Astrocyte of the cerebellum (primary cell): Measurements from ENCODE around the gene BANP.
"Not testable (repeated sequence)": the region's sequence is repeated elsewhere in the genome, so short reads cannot be mapped to it uniquely, and the experiment has no call there.

Source experiments
- DNase-seq: peaks from one replicate; pipeline ENCODE4 v3.0.0-alpha.2; 2011; ENCODE audit warnings: low read depth
- H3K4me3 ChIP-seq: 2 replicates; pipeline ENCODE4 v1.5.1; 2011; ENCODE audit warnings: mild to moderate bottlenecking, low read depth, low read length, moderate library complexity
- in situ Hi-C: cut with HindIII; loops from 2 replicates; pipeline ENCODE4 v1.10.0; 2017; ENCODE audit warnings: low sequenced_read_pairs
- TF ChIP-seq, protein P1 (sequence below): IDR thresholded peaks from 2 replicates; pipeline ENCODE4 v1.5.1; 2012; ENCODE audit warnings: low read length, low read depth, moderate library complexity, mild to moderate bottlenecking; ENCODE audit errors: missing control alignments

BANP gene

GRCh38 chr16:88078111-88078775, 127.0 kb downstream of the BANP start:
- TF ChIP-seq, protein P1, sequence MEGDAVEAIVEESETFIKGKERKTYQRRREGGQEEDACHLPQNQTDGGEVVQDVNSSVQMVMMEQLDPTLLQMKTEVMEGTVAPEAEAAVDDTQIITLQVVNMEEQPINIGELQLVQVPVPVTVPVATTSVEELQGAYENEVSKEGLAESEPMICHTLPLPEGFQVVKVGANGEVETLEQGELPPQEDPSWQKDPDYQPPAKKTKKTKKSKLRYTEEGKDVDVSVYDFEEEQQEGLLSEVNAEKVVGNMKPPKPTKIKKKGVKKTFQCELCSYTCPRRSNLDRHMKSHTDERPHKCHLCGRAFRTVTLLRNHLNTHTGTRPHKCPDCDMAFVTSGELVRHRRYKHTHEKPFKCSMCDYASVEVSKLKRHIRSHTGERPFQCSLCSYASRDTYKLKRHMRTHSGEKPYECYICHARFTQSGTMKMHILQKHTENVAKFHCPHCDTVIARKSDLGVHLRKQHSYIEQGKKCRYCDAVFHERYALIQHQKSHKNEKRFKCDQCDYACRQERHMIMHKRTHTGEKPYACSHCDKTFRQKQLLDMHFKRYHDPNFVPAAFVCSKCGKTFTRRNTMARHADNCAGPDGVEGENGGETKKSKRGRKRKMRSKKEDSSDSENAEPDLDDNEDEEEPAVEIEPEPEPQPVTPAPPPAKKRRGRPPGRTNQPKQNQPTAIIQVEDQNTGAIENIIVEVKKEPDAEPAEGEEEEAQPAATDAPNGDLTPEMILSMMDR: no peak
- no peak overlapping the region for H3K4me3 ChIP-seq
- DNase-seq: no peak
- in situ Hi-C loops: no loop called here

- no peak for DNase-seq
- TF ChIP-seq, protein P1: no peak
- in situ Hi-C loops: no loop called here
- H3K4me3 ChIP-seq: no peak overlapping the region
Observed at GRCh38 chr16:88083582-88083981, 132.3 kb downstream of the BANP start.

GRCh38 chr16:88084881-88085280, 133.6 kb downstream of the BANP start:
- no peak overlapping the region for H3K4me3 ChIP-seq
- TF ChIP-seq, protein P1: no peak
- DNase-seq: no peak
- in situ Hi-C loops: no loop called here

DNA sequence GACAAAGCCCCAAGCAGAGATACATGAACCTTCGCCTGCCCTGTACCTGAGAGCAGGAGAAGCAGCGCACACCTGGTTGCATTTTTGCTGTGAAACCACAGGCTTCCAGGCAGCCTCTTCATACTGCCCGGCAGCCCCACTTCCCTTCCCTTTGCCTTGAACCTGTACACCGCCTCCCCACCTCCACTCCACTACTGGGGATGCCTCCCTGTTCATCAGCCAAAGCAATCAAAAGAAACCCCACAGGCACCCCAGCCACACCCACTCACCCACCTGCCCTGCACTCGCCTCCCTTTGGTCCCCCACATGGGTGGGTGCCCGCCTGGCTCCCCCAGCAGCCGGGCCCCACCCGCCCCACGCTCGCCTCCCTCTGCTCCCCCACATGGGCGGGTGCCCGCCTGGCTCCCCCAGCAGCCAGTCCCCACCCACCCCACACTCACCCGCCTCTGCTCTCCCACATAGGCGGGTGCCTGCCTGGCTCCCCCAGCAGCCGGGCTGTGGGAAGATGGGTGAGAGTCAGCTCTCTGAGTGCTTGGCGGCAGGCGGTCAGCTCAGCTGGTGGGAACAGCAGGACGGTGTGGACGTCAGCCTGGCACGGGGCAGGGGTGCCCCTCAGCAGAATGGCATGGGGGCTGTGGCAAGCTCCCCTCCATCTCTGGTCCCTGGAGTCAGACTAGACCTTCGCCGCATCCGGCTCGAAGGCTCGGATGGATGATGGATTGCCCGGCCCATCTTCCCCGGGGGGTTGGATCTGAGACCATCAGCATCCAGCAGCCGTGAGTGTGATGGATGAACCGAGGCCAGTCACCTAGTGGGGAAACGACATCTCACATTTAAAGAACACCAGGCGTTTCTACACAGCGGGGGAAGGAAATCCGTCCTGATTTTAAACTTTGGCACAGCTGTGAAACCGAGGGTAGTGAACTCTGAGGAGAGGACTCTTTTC, 135.6 kb downstream of the BANP start:
- in situ Hi-C loops: no loop called here
- TF ChIP-seq, protein P1: no peak
- DNase-seq: no peak
- H3K4me3 ChIP-seq: no peak overlapping the region

GRCh38 chr16:88087517-88087877, 136.3 kb downstream of the BANP start:
- in situ Hi-C loops: no loop called here
- TF ChIP-seq, protein P1: no peak
- DNase-seq: no peak
- H3K4me3 ChIP-seq: no peak overlapping the region

- TF ChIP-seq, protein P1: no peak
- DNase-seq: no peak
- in situ Hi-C loops: no loop called here
- no peak overlapping the region for H3K4me3 ChIP-seq
Observed at GRCh38 chr16:88088161-88088581, 136.9 kb downstream of the BANP start.

DNA sequence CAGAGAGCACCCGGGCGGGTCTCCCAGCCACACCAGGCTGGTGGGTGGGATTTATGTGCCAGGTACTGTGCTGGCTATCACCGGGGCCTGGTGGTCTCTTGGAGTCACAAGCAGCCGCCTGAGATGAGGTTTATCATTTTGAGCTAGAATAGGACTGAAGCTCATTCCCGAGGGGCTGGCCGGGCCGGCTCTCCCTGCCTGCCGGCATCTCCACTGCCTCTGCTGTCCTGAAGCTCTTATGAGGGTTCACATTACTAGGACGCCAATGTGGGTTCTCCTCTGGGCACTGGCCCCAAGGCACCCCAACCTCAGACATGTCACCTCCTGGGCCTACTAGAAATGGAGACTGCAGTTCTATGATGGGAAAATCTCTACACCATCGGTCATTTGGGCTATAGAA, 137.4 kb downstream of the BANP start:
- in situ Hi-C loops, DNase-seq, H3K4me3 ChIP-seq: not testable (repeated sequence)

DNA sequence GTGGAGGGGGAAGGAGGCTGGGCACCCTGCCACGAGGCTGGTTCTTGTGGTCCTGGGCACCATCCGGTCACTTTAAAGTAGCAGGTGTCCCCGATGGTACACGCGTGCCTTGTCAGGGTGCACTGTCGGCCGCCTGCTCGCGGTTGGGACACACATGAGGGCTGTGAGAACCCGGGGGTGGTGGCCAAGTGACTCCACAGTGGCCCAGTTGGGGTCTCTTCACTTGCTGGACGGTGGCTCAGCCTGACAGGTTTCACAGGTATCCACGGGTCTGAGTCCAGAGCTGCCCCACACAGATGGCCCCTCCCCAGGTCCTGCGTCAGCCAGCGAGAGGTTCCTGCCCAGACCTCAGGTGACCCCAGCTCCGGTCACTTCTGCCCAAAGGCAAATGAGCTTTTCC, 137.8 kb downstream of the BANP start:
- in situ Hi-C loops, DNase-seq, H3K4me3 ChIP-seq: not testable (repeated sequence)

DNA sequence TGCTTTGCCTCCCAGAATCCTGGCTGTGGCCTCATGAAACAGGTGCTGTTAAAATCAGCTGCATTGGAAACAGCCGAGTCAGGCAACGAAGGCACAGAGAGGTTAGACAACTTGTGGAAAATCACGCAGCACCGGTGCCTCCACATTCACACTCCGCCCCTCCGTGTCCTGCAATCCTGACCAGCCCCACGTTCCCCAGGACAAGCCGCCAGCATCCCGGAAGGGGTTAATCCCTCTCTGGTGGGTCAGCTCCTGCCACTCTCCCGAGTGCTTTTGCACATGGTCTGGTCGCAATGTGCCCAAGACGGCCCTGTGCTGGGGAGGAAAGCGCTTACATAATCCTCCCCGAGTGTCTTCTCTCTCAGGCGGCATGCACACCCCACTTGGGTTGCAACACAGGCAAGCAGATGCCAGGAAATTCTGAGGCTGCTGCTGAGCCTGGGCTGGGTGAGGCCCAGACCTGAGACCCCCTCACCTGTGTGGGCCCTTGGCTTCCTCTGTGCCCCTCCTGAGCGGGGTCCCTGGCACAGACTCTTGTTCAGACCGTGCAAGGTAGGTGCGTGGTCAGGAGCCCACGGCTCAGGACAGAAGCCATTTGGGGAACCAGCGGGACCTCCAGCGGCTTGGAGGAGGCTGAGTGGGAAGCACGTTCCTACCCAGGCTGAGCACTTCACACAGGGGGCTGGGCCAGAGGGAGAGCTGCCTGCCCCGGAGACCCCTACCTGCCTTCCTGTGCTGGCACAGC, 138.6 kb downstream of the BANP start:
- DNase-seq, in situ Hi-C loops, H3K4me3 ChIP-seq: not testable (repeated sequence)
